ENCODE results near the gene CD14.

Gene CD14

DNA sequence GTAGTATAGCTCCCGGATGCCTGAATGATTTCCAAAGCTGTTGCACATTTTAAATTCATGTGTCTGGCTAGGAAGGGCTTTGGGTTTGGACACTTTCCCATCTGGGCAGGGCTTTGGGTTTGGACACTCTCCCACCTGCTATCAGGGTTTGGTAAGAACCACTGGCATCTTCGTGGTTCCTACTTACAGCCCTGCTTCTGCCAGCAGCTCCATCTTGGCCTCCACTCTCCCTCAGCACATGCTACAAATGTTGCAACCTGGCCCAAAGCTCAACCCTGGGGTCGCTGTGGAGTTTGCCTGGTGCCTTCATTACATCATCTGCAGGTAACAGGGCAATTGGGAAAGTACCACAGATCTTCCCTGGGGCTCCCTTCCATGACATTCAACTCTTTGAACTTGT lies 9.7 kb upstream of the CD14 start:
- no peak for TF ChIP-seq ZNF223 (tag by site-specific recombination; IDR thresholded peaks at IDR 0.05)
- TF ChIP-seq, protein P1, sequence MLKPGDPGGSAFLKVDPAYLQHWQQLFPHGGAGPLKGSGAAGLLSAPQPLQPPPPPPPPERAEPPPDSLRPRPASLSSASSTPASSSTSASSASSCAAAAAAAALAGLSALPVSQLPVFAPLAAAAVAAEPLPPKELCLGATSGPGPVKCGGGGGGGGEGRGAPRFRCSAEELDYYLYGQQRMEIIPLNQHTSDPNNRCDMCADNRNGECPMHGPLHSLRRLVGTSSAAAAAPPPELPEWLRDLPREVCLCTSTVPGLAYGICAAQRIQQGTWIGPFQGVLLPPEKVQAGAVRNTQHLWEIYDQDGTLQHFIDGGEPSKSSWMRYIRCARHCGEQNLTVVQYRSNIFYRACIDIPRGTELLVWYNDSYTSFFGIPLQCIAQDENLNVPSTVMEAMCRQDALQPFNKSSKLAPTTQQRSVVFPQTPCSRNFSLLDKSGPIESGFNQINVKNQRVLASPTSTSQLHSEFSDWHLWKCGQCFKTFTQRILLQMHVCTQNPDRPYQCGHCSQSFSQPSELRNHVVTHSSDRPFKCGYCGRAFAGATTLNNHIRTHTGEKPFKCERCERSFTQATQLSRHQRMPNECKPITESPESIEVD (tag by site-specific recombination; IDR thresholded peaks at IDR 0.05) = no peak
- TF ChIP-seq ZNF529 (tag by site-specific recombination; IDR thresholded peaks at IDR 0.05; ENCODE audit: insufficient replicate concordance) = no peak
- no peak for TF ChIP-seq ZXDB (tag by site-specific recombination; IDR thresholded peaks at IDR 0.05)
- TF ChIP-seq ZBTB17 (tag by site-specific recombination; IDR thresholded peaks at IDR 0.05) = no peak
- no peak for TF ChIP-seq KLF9 (tag by site-specific recombination; IDR thresholded peaks at IDR 0.05; ENCODE audit: low read depth)
- H3K27ac ChIP-seq (ENCODE audit: extremely low read depth, low read depth, low read length) = no peak overlapping the region
- ChIA-PET CTCF (interaction anchor here (0.8 kb wide), 1 partner anchor 43 kb away, joined by 3 read pairs; no protein-coding TSS in a partner anchor), POLR2A (interaction anchor here (0.6 to 1.4 kb wide), 5 partner anchors 15 to 117 kb away, joined by 3 to 7 read pairs (median 5); partner anchors contain the start of genes HARS1, HARS2, SRA1 and ZMAT2)
- H3K4me3 ChIP-seq (ENCODE audit: low read depth, low read length) = no peak overlapping the region
- H3K9me3 ChIP-seq (ENCODE audit: control insufficient read depth, insufficient read depth, low read depth, low read length) = no peaks in the 10 kb centered on the region
- peaks cover 7 to 60% of the 10 kb centered on the region in 2 experiments; a peak in 2 of 3 replicates for H3K36me3 ChIP-seq (ENCODE audit: control insufficient read depth in 2 of 2, insufficient read depth in 1 of 2, low read length in 2 of 2)
- H3K4me1 ChIP-seq (ENCODE audit: control insufficient read depth, insufficient read depth, low read length) = peaks cover 2% of the 10 kb centered on the region; the same call in 1 of the 2 replicates

DNA sequence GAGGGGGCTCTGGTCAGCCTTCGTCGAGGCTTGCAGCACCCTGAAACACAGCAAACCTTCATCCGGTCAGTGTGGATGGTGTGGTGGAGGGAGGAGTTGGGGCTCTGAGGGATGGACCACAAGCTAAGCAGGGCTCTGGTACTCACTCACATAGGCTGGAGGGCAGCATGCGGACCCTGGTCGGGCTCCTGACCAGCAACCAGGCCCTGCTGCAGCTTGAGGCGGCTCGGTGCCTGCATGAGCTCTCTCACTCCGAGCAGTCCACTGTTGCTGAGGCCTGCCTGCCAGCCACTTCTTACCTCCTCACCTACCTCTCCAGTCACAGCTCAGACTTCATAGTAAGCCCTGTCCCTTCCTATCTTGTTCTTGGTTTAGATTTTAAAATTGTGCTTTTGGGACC lies 8.7 kb upstream of the CD14 start:
- POLR2A ChIA-PET = interaction anchor here (0.9 to 1.4 kb wide), 2 partner anchors 49 to 58 kb away, joined by 5 read pairs; partner anchors contain the start of genes HARS1, HARS2 and ZMAT2
- Histone ChIP-seq H3K4me1 (ENCODE audit: control insufficient read depth, insufficient read depth, low read length) (peaks cover 2% of the 10 kb centered on the region; the same call in 1 of the 2 replicates), H3K4me3 (ENCODE audit: low read depth, low read length) (no peak overlapping the region), H3K9me3 (ENCODE audit: control insufficient read depth, insufficient read depth, low read depth, low read length) (no peaks in the 10 kb centered on the region), H3K36me3 (ENCODE audit: control insufficient read depth in 2 of 2, insufficient read depth in 1 of 2, low read length in 2 of 2) (peaks cover 7 to 59% of the 10 kb centered on the region in 2 experiments; a peak in 2 of 3 replicates), H3K27ac (ENCODE audit: extremely low read depth, low read depth, low read length) (no peak overlapping the region)
- CTCF ChIA-PET = no interaction called here
- no peak for TF ChIP-seq ZNF223 (tag by site-specific recombination; IDR thresholded peaks at IDR 0.05)
- TF ChIP-seq BCL11A (tag by site-specific recombination; IDR thresholded peaks at IDR 0.05; ENCODE audit: low read depth) = no peak
- TF ChIP-seq GLIS1 (tag by site-specific recombination; IDR thresholded peaks at IDR 0.05) = no peak
- TF ChIP-seq ZNF23 (tag by site-specific recombination; IDR thresholded peaks at IDR 0.05; ENCODE audit: borderline replicate concordance) = no peak
- TF ChIP-seq, protein P2, sequence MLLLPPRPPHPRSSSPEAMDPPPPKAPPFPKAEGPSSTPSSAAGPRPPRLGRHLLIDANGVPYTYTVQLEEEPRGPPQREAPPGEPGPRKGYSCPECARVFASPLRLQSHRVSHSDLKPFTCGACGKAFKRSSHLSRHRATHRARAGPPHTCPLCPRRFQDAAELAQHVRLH (tag by site-specific recombination; IDR thresholded peaks at IDR 0.05) = no peak
- no peak for TF ChIP-seq ZNF624 (tag by site-specific recombination; IDR thresholded peaks at IDR 0.05)
- TF ChIP-seq ZNF19 (tag by site-specific recombination; IDR thresholded peaks at IDR 0.05; ENCODE audit: low read depth) = no peak
- TF ChIP-seq OSR2 (tag by site-specific recombination; IDR thresholded peaks at IDR 0.05) = no peak
- no peak for TF ChIP-seq MEIS1 (CRISPR knock-in tag; IDR thresholded peaks at IDR 0.05; ENCODE audit: borderline replicate concordance)
- TF ChIP-seq ZNF157 (tag by site-specific recombination; IDR thresholded peaks at IDR 0.05) = no peak
- no peak for TF ChIP-seq ZNF837 (tag by site-specific recombination; IDR thresholded peaks at IDR 0.05)
- TF ChIP-seq ZNF777 (tag by site-specific recombination; IDR thresholded peaks at IDR 0.05; ENCODE audit: borderline replicate concordance) = no peak
- no peak for TF ChIP-seq ZNF560 (tag by site-specific recombination; IDR thresholded peaks at IDR 0.05; ENCODE audit: borderline replicate concordance)
- TF ChIP-seq SP2 (tag by site-specific recombination; IDR thresholded peaks at IDR 0.05) = no peak
- no peak for TF ChIP-seq ZNF600 (tag by site-specific recombination; IDR thresholded peaks at IDR 0.05)

All from HEK293 (cell line).